Esophagus (tissue), 2 donors: ENCODE data around the gene SP6. TPM values are rescaled to one million over a fixed set of nuclear protein-coding genes. Genes with fewer than 3 reads are reported as not detected.
A peak's percentile ranks its signal among the peaks of the same experiment; 100 is the strongest.

ENCODE experiments used
- H3K27ac ChIP-seq, 2 donors: one replicate each; pipeline ENCODE4 v1.5.1; 2013; ENCODE audit warnings: low read depth in 2 of 2, mild to moderate bottlenecking in 2 of 2, inconsistent platforms in 1 of 2, low read length in 1 of 2, moderate library complexity in 1 of 2
- H3K27me3 ChIP-seq, 2 donors: one replicate each; pipeline ENCODE4 v1.6.1; 2013; ENCODE audit warnings: low read length in 2 of 2, control low read depth in 1 of 2, mild to moderate bottlenecking in 1 of 2; ENCODE audit not compliant: insufficient read depth in 2 of 2, control insufficient read depth in 1 of 2
- H3K36me3 ChIP-seq, 2 donors: one replicate each; pipeline ENCODE4 v1.6.1; 2013; ENCODE audit warnings: low read length in 1 of 2; ENCODE audit not compliant: control insufficient read depth in 2 of 2, insufficient read depth in 2 of 2
- H3K4me1 ChIP-seq, 2 donors: one replicate each; pipeline ENCODE4 v1.6.1; 2013; ENCODE audit warnings: low read length in 1 of 2; ENCODE audit not compliant: control insufficient read depth in 2 of 2, insufficient read depth in 2 of 2
- H3K4me3 ChIP-seq, 2 donors: one replicate each; pipeline ENCODE4 v1.5.1; 2013; ENCODE audit warnings: low read length in 2 of 2, mild to moderate bottlenecking in 2 of 2, low read depth in 1 of 2, moderate library complexity in 1 of 2
- H3K9me3 ChIP-seq, 2 donors: one replicate each; pipeline ENCODE4 v1.6.1; 2013; ENCODE audit warnings: mild to moderate bottlenecking in 2 of 2, low read depth in 1 of 2, low read length in 1 of 2, moderate library complexity in 1 of 2; ENCODE audit not compliant: control insufficient read depth in 2 of 2, insufficient read depth in 1 of 2
- WGBS, 2 donors: extraction: QIAGEN DNeasy Blood & Tissue Kit; methylation state at CpG; one replicate each; pipeline ENCODE4 v1.1.7; 2013; 5-methylcytosine and 5-hydroxymethylcytosine counted together
- polyA plus RNA-seq, 2 donors: library from polyadenylated mRNA; stranded (reverse); fragments of 200-250 nt; gene quantifications; one replicate each; pipeline ENCODE4 v1.2.3, GENCODE V29; 2013
- donor health status: healthy with polysubstance abuse.
- donor health status: Bipolar disorder and iron deficiency.

Gene SP6
- polyA plus RNA-seq, 2 donors, result 3.8 to 6.1 TPM

GRCh38 chr17:47838636-47839035 lies 12.3 kb downstream of the SP6 start:
- H3K4me3 ChIP-seq, result no peak overlapping the region
- H3K4me1 ChIP-seq, result peaks cover 3 to 17% of the 10 kb centered on the region in 2 donors
- H3K9me3 ChIP-seq, result no peaks in the 10 kb centered on the region
- H3K36me3 ChIP-seq, result peaks cover 3 to 23% of the 10 kb centered on the region in 2 donors
- H3K27me3 ChIP-seq, result no peaks in the 10 kb centered on the region
- no peak overlapping the region for H3K27ac ChIP-seq
- 91 to 94% methylated on average over 13 of the region's 13 CpGs for WGBS, 2 donors

DNA sequence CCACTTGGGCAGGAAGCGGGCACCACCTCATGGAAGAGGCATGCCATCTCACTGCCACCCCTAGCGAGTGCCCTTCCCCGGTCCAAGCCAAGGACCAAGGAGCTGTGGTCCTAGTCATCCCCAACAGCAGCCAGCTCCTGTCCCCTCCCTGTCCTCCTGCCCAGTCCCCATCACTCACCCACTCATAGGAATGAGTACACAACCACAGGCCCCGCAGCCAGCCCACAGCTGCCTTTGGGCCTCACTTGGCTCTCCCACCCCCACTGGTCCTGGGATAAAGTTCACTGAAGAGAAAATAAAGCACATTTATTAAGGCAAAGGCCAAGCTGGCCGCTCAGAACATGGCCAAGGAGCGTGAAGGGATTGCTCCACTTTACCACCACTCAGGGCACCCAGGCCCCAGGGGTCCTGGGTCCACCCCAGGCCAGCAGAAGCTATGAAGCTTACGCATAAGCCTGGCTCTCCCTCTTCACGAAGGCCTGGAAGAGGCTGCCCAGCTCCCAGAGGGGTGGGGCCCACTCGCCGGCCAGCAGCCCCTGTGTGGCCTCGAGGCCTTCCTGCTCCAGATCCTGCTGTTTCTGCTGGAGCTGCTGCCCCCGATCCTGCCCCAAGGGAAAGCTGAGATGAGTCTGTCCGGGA lies 13.4 kb downstream of the SP6 start:
- H3K9me3 ChIP-seq, result no peaks in the 10 kb centered on the region
- H3K27ac ChIP-seq, result no peak overlapping the region
- H3K27me3 ChIP-seq, result no peaks in the 10 kb centered on the region
- peaks cover 0 to 14% of the 10 kb centered on the region in 2 donors for H3K4me1 ChIP-seq
- H3K4me3 ChIP-seq, result no peak overlapping the region
- WGBS, 2 donors, result 71 to 75% methylated on average over 13 of the region's 13 CpGs
- H3K36me3 ChIP-seq, result peaks cover 3 to 23% of the 10 kb centered on the region in 2 donors

DNA sequence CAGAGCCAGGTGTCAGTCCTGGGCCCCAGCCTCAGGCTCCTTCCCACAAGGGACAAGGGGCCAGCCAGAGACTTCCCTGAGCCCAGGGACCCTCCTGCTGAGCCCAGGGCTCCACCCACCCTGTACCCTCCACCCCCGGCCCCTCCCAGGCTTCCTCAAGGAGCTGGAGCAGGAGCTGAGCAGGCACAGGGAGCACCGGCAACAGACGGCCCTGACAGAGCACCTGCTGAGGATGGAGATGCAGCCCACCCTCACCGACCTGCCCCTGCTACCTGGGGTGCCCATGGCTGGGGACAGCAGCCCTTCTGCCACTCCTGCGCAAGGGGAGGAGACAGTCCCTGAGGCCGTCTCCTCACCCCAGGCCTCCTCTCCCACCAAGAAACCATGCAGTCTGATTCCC lies 14.4 kb downstream of the SP6 start:
- Histone ChIP-seq H3K36me3 (peaks cover 3 to 23% of the 10 kb centered on the region in 2 donors), H3K27ac (no peak overlapping the region), H3K27me3 (no peaks in the 10 kb centered on the region), H3K9me3 (no peaks in the 10 kb centered on the region), H3K4me3 (no peak overlapping the region), H3K4me1 (peaks cover 3 to 17% of the 10 kb centered on the region in 2 donors)
- 79 to 90% methylated on average over 6 of the region's 6 CpGs for WGBS, 2 donors

DNA sequence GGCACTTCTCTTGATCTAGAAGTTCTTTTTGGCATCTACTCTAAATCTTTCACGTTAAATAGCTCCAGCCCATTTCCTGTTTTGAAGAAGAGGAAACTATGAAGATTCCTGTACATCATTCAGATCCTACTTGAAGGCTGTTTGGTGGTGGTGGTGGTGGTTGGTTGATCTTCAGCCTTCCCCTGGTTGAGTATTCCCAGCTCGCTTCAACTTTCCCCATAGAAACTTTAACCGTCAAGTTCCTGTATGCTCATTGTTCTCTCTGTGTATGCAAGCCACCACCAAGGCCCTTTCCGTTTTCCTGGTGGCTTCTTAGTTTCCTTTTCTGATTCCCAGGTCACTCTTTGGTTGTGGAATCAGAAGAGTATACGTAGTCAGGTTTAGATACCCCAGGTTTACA lies 16.2 kb downstream of the SP6 start:
- WGBS, 2 donors, result 56 to 57% methylated on average over 5 of the region's 5 CpGs
- Histone ChIP-seq H3K36me3 (peaks cover 3 to 23% of the 10 kb centered on the region in 2 donors), H3K4me3 (no peak overlapping the region), H3K27ac (no peak overlapping the region), H3K4me1 (peaks cover 3 to 9% of the 10 kb centered on the region in 2 donors), H3K27me3 (no peaks in the 10 kb centered on the region), H3K9me3 (no peaks in the 10 kb centered on the region)

- 14 to 16% methylated on average over 7 of the region's 7 CpGs for WGBS, 2 donors
- H3K4me1 ChIP-seq, result peaks cover 3 to 9% of the 10 kb centered on the region in 2 donors
- H3K36me3 ChIP-seq, result peaks cover 4 to 18% of the 10 kb centered on the region in 2 donors
- H3K27me3 ChIP-seq, result no peaks in the 10 kb centered on the region
- no peaks in the 10 kb centered on the region for H3K9me3 ChIP-seq
- no peak overlapping the region for H3K27ac ChIP-seq
- H3K4me3 ChIP-seq, result peak overlapping the region in 1 of 2 donors; percentile 60
Measured at GRCh38 chr17:47831934-47832327, 19.0 kb downstream of the SP6 start.

DNA sequence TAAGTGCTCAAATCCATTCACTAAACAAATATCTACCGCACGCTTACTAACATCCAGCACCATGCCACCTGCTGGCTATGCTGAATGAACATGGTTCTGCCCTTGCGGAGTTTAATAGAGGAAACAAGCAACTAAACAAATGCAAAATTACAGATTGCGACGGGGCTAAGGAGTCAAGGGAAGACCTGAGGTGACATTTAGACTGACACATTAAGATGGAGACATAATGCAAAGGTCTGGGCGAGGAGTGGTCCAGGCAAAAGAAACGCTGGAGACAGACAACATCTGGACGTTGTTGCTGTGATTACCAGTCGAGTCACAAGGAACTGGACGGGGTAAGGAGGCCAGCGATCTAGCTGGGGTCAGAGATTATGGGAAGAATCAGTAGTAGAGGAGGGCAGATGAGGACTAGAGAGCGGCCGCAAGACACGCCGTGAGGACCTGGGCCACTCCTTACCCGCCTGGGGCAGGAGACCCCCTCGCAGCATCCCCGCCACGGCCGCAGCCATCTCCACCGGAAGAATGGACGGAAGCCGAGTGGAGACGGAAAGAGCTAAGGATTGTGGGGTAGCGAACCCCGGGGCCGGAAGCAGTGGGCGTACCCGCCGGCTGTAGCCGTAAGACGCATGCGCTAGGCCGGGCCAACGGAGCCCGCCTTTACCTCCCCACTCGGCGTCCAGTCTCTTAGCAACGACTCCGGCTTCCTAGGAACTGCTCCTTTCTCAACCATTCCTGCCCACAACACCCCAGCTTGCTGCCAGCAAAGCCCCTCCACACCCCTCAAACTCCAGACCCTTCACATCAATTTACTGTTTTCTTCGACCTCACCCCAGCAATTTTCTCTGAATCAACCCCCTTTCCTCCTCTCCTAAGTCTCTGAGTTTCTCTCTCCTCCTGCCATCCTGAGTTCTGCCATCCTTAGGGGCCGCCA lies 19.7 kb downstream of the SP6 start, which contains the start of the genes LRRC46 and MRPL10:
Gene LRRC46, plus strand, starts transcription at position 668 of the 931 bp plus-strand sequence. CDS start 320 bp downstream, outside the sequence.
Gene MRPL10, minus strand, starts transcription at position 539 of the 931 bp plus-strand sequence. Its CDS starts 30 bp downstream, at position 509.
- peaks cover 3 to 7% of the 10 kb centered on the region in 2 donors for H3K4me1 ChIP-seq
- peak within 1 kb of the TSS; percentile 80 to 88 for H3K27ac ChIP-seq
- no peaks in the 10 kb centered on the region for H3K9me3 ChIP-seq
- 0% methylated on average over 42 of the region's 42 CpGs for WGBS, 2 donors
- peaks cover 10 to 18% of the 10 kb centered on the region in 2 donors for H3K36me3 ChIP-seq
- peak within 1 kb of the TSS; percentile 60 to 92 for H3K4me3 ChIP-seq
- H3K27me3 ChIP-seq, result no peaks in the 10 kb centered on the region

- Histone ChIP-seq H3K9me3 (no peaks in the 10 kb centered on the region), H3K4me1 (peaks cover 3 to 7% of the 10 kb centered on the region in 2 donors), H3K27me3 (no peaks in the 10 kb centered on the region), H3K4me3 (peak overlapping the region; percentile 60 to 92), H3K36me3 (peaks cover 10 to 15% of the 10 kb centered on the region in 2 donors), H3K27ac (peak overlapping the region; percentile 80 to 88)
- WGBS, 2 donors, result 62 to 67% methylated on average over 18 of the region's 18 CpGs
Measured at GRCh38 chr17:47830396-47831002, 20.5 kb downstream of the SP6 start.

DNA sequence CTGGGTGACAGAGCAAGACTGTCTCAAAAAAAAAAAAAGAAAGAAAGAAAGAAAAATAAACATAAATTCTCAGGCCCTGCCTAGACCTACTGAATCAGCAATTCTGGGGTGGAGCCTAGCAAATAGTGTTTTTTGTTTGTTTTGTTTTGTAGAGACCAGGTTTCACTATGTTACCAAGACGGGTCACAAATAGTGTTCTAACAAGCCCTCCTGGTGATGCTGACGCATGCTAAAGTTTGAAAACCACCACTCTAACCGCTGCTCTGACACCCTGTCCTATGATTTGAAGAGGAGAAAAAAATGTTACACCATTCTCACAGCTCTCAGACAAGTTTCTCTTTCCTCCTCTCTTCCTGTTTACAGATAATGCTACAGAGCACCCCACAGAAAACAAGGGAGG lies 21.1 kb downstream of the SP6 start:
- no peaks in the 10 kb centered on the region for H3K9me3 ChIP-seq
- 68 to 77% methylated on average over 3 of the region's 3 CpGs for WGBS, 2 donors
- H3K27me3 ChIP-seq, result no peaks in the 10 kb centered on the region
- no peak overlapping the region for H3K27ac ChIP-seq
- H3K4me3 ChIP-seq, result no peak overlapping the region
- peaks cover 10 to 16% of the 10 kb centered on the region in 2 donors for H3K36me3 ChIP-seq
- H3K4me1 ChIP-seq, result peaks cover 3 to 7% of the 10 kb centered on the region in 2 donors

GRCh38 chr17:47823519-47823918 lies 27.4 kb downstream of the SP6 start:
- Histone ChIP-seq H3K4me3 (no peak overlapping the region), H3K27ac (no peak overlapping the region), H3K36me3 (peaks cover 21 to 27% of the 10 kb centered on the region in 2 donors), H3K27me3 (no peaks in the 10 kb centered on the region), H3K4me1 (peaks cover 6 to 9% of the 10 kb centered on the region in 2 donors), H3K9me3 (no peaks in the 10 kb centered on the region)
- 87 to 89% methylated on average over 4 of the region's 4 CpGs for WGBS, 2 donors
